Smooth muscle cell (in vitro differentiated cells): ENCODE results near the gene GOT2. TPM values are rescaled to one million over a fixed set of nuclear protein-coding genes. Genes with fewer than 3 reads are reported as not detected.

Experiments
- DNase-seq: peaks from one replicate; lab custom pipeline; 2025; ENCODE audit not compliant: unreplicated experiment; lab: John Stamatoyannopoulos, UW
- H2AFZ ChIP-seq: fragments of 200-600 bp; sonication (generic); 2 replicates; pipeline ENCODE4 v1.6.0; 2016; ENCODE audit warnings: antibody characterized with exemption, low read depth, mild to moderate bottlenecking
- H3F3A ChIP-seq: fragments of 200-600 bp; sonication (generic); 2 replicates; pipeline ENCODE4 v1.6.0; 2017; ENCODE audit warnings: antibody characterized with exemption, low read depth
- H3K27ac ChIP-seq: fragments of 200-600 bp; sonication (generic); 2 replicates; pipeline ENCODE4 v1.5.1; 2016; ENCODE audit warnings: low read depth, mild to moderate bottlenecking
- H3K27me3 ChIP-seq: fragments of 200-600 bp; sonication (generic); 2 replicates; pipeline ENCODE4 v1.6.1; 2016; ENCODE audit warnings: low read depth, mild to moderate bottlenecking
- H3K36me3 ChIP-seq: fragments of 200-600 bp; sonication (generic); 2 replicates; pipeline ENCODE4 v1.5.1; 2016; ENCODE audit warnings: low read depth
- H3K4me1 ChIP-seq: fragments of 200-600 bp; sonication (generic); 2 replicates; pipeline ENCODE4 v1.5.1; 2016; ENCODE audit warnings: low read depth
- H3K4me2 ChIP-seq: fragments of 200-600 bp; sonication (generic); 2 replicates; pipeline ENCODE4 v1.6.0; 2016; ENCODE audit warnings: mild to moderate bottlenecking
- H3K4me3 ChIP-seq: fragments of 200-600 bp; sonication (generic); 2 replicates; pipeline ENCODE4 v1.5.1; 2016; ENCODE audit warnings: mild to moderate bottlenecking
- H3K79me2 ChIP-seq: fragments of 200-600 bp; sonication (generic); 2 replicates; pipeline ENCODE4 v1.6.0; 2016; ENCODE audit warnings: low read depth, mild to moderate bottlenecking
- H3K9ac ChIP-seq: fragments of 200-600 bp; sonication (generic); 2 replicates; pipeline ENCODE4 v1.6.0; 2016; ENCODE audit warnings: low read depth
- H3K9me3 ChIP-seq: fragments of 200-600 bp; sonication (generic); replicated peaks from 2 replicates; pipeline ENCODE4 v1.5.1; 2016; ENCODE audit warnings: low read depth
- H4K20me1 ChIP-seq: fragments of 200-600 bp; sonication (generic); 2 replicates; pipeline ENCODE4 v1.6.0; 2016; ENCODE audit warnings: low read depth
- WGBS: methylation state at CpG from one replicate; pipeline ENCODE4 v1.1.7; 2016; ENCODE audit warnings: low lambda C conversion rate; 5-methylcytosine and 5-hydroxymethylcytosine counted together
- polyA plus RNA-seq: library from polyadenylated mRNA; unstranded; fragments of >200 nt; fragmentation: Nextera tagmentation; extraction: Ambion mirVana; gene quantifications from 2 replicates; pipeline ENCODE4 v1.2.1, GENCODE V29; 2016
- total RNA-seq: library from RNA; depleted of rRNA; stranded (reverse); fragments of >200 nt; gene quantifications from 2 replicates; pipeline ENCODE4 v1.2.3, GENCODE V29; 2014
- TF ChIP-seq, protein P1 (sequence below): fragments of 200-600 bp; sonication (generic); IDR thresholded peaks from 2 replicates; pipeline ENCODE4 v1.5.1; 2017; ENCODE audit warnings: borderline replicate concordance, mild to moderate bottlenecking, antibody characterized with exemption; ENCODE audit not compliant: insufficient read depth, poor library complexity, severe bottlenecking

The GOT2 gene
- total and polyA plus RNA-seq, 2 experiments from 2014 or later: 43.6 to 83.5 TPM

DNA sequence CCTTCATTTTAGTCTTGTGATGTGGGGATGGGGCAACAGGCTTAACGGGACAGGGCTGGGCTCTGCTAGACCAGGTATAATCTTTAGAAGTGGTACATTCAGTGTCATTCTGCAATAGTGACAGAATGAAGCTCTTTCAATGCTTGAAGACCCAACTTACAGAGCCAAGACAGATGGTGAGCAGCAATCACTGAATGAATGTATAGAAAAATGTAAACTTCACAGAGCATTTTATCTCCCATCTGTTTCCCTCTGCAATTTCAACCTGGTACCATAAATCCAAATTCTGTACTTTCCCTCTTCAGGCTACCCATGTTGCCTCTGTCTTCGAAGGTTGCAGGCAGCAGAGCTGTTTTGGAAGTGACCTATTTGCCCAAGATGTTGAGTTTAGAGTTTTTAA is 33.5 kb upstream of the GOT2 start:
- no peaks in the 10 kb centered on the region for H3F3A ChIP-seq
- H3K27ac ChIP-seq: no peak overlapping the region
- H3K79me2 ChIP-seq: no peaks in the 10 kb centered on the region
- no peak overlapping the region for H3K4me3 ChIP-seq
- H3K9me3 ChIP-seq: no peaks in the 10 kb centered on the region
- 80% methylated on average over 2 of the region's 2 CpGs for WGBS
- peaks cover 5% of the 10 kb centered on the region for H3K27me3 ChIP-seq
- no peaks in the 10 kb centered on the region for H3K4me1 ChIP-seq
- no peak overlapping the region for H3K4me2 ChIP-seq
- TF ChIP-seq, protein P1, sequence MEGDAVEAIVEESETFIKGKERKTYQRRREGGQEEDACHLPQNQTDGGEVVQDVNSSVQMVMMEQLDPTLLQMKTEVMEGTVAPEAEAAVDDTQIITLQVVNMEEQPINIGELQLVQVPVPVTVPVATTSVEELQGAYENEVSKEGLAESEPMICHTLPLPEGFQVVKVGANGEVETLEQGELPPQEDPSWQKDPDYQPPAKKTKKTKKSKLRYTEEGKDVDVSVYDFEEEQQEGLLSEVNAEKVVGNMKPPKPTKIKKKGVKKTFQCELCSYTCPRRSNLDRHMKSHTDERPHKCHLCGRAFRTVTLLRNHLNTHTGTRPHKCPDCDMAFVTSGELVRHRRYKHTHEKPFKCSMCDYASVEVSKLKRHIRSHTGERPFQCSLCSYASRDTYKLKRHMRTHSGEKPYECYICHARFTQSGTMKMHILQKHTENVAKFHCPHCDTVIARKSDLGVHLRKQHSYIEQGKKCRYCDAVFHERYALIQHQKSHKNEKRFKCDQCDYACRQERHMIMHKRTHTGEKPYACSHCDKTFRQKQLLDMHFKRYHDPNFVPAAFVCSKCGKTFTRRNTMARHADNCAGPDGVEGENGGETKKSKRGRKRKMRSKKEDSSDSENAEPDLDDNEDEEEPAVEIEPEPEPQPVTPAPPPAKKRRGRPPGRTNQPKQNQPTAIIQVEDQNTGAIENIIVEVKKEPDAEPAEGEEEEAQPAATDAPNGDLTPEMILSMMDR: no peak
- H4K20me1 ChIP-seq: no peaks in the 10 kb centered on the region
- no peak for DNase-seq
- H3K36me3 ChIP-seq: no peaks in the 10 kb centered on the region
- no peak overlapping the region for H2AFZ ChIP-seq
- no peak overlapping the region for H3K9ac ChIP-seq

DNA sequence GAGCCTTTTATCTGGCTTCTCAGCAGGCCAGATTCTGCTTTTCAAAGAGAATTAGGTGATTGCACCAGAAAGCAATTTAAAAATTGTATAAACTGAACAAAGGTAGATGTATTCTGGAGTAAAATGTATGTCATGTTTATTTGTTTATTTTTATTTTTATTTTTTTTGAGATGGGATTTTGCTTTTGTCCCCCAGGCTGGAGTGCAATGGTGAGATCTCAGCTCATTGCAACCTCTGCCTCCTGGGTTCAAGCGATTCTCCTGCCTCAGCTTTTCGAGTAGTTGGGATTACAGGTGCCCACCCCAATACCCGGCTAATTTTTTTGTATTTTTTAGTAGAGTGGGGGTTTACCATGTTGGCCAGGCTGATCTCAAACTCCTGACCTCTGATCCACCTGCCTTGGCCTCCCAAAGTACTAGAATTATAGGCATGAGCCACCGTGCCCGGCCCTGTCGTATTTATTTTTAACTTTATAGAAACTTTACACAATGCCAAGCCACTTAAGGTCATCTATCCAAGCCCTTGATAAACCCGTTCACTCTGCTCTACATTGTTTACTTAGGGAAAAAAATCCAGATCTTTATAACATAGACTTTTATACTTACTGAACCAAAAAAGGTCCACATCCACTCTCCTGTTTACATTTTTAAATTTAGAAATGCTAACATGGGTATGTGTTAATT is 22.7 kb upstream of the GOT2 start:
- TF ChIP-seq, protein P1: no peak
- no peak for DNase-seq
- peaks cover 2% of the 10 kb centered on the region for H3K27me3 ChIP-seq
- H4K20me1 ChIP-seq: no peaks in the 10 kb centered on the region
- no peak overlapping the region for H3K27ac ChIP-seq
- no peaks in the 10 kb centered on the region for H3F3A ChIP-seq
- H2AFZ ChIP-seq: no peak overlapping the region
- no peak overlapping the region for H3K4me3 ChIP-seq
- WGBS: 63% methylated on average over 7 of the region's 7 CpGs
- no peak overlapping the region for H3K4me2 ChIP-seq
- no peaks in the 10 kb centered on the region for H3K79me2 ChIP-seq
- H3K4me1 ChIP-seq: no peaks in the 10 kb centered on the region
- no peaks in the 10 kb centered on the region for H3K36me3 ChIP-seq
- H3K9ac ChIP-seq: no peak overlapping the region
- no peaks in the 10 kb centered on the region for H3K9me3 ChIP-seq

DNA sequence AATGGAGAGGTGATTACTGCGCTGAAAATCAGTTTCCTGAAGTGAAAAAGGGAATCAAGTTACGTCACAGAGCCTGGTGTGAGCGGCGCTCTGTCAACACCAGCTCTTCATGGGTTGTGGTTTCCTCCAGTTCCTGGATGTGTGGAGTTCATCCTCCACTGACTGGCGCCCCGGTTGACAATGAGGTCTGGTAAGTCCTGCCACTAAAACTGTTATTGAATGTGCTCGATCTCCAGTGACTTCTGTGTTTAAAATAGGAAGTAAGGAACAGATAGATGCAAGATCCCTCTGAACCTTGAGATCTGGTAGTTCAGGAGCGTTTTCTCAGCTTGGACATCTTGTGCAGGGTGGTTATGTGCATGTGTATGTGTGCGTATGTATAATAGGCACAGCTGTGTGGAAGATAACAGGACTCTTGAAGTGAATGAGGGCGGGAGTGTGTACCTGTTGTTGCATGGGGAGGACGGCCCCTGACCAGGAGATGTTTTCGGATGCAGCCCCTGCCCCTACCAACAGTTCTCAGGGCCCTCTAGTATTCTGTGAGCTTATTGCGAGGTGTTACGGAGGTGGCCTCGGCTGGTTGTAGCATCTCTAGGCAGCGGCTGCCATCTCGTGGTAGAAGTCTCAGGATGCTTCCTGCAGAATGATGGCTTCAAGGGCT is 22.0 kb upstream of the GOT2 start:
- Histone ChIP-seq H3F3A (no peaks in the 10 kb centered on the region), H3K4me3 (no peak overlapping the region), H3K36me3 (no peaks in the 10 kb centered on the region), H3K79me2 (no peaks in the 10 kb centered on the region), H3K4me1 (no peaks in the 10 kb centered on the region), H3K27ac (no peak overlapping the region), H2AFZ (no peak overlapping the region), H3K27me3 (peaks cover 2% of the 10 kb centered on the region), H3K9ac (no peak overlapping the region), H3K4me2 (no peak overlapping the region), H4K20me1 (no peaks in the 10 kb centered on the region), H3K9me3 (no peaks in the 10 kb centered on the region)
- TF ChIP-seq, protein P1: peak; percentile 62
- DNase-seq: no peak
- 38% methylated on average over 17 of the region's 17 CpGs for WGBS
